T-helper 17 cell (primary cell): ENCODE results near the gene MCF2L2. TPM values are rescaled to one million over a fixed set of nuclear protein-coding genes. Genes with fewer than 3 reads are reported as not detected.

Source experiments
- ATAC-seq: fragments of 150-1000 bp; cut with Tn5 transposase; 2 replicates; pipeline ENCODE4 v1.10.0; 2021; ENCODE audit warnings: mild to moderate bottlenecking, moderate library complexity
- DNase-seq, 3 donors: peaks; one replicate each; pipeline versions ENCODE4 v3.0.0 to v3.0.0-alpha.2; 2020 to 2021
- H3K9me3 ChIP-seq: one replicate; pipeline ENCODE4 v1.7.0; 2013; ENCODE audit warnings: low read length, mild to moderate bottlenecking; ENCODE audit not compliant: control insufficient read depth, poor library complexity, severe bottlenecking
- H3K27ac Mint-ChIP-seq: one replicate; pipeline ENCODE4 v1.8.0; 2022; ENCODE audit warnings: mild to moderate bottlenecking, moderate library complexity, mixed read lengths
- H3K27me3 Mint-ChIP-seq: one replicate; pipeline ENCODE4 v1.8.0; 2022; ENCODE audit warnings: mixed read lengths
- H3K36me3 Mint-ChIP-seq: one replicate; pipeline ENCODE4 v1.8.0; 2022; ENCODE audit warnings: low read depth, mixed read lengths
- H3K4me1 Mint-ChIP-seq: one replicate; pipeline ENCODE4 v1.8.0; 2022; ENCODE audit warnings: mild to moderate bottlenecking, mixed read lengths
- H3K4me3 Mint-ChIP-seq: one replicate; pipeline ENCODE4 v1.8.0; 2022; ENCODE audit warnings: mild to moderate bottlenecking, moderate library complexity, mixed read lengths
- total RNA-seq, 4 donors: library from RNA in 2 of 4; stranded (reverse) in 2 of 4; gene quantifications; one replicate each; pipeline ENCODE4 v1.2.3 and lab custom pipeline; 2022 to 2026

MCF2L2 gene
- total RNA-seq, 2 donors from 2014 or later = 25.7 to 27.2 TPM

- Mint-ChIP-seq H3K4me1 (no peaks in the 10 kb centered on the region), H3K4me3 (no peak overlapping the region), H3K27ac (no peak overlapping the region), H3K36me3 (peaks cover 5% of the 10 kb centered on the region), H3K27me3 (no peaks in the 10 kb centered on the region)
- ATAC-seq (no peak), DNase-seq (no peak)
- no peaks in the 10 kb centered on the region for H3K9me3 ChIP-seq
Measured at GRCh38 chr3:183208260-183208659, 220.2 kb downstream of the MCF2L2 start.

- Mint-ChIP-seq H3K27me3 (no peaks in the 10 kb centered on the region), H3K4me3 (no peak overlapping the region), H3K27ac (no peak overlapping the region), H3K36me3 (peaks cover 2% of the 10 kb centered on the region), H3K4me1 (peaks cover 3% of the 10 kb centered on the region)
- ATAC-seq (no peak), DNase-seq (no peak)
- H3K9me3 ChIP-seq = no peaks in the 10 kb centered on the region
Measured at GRCh38 chr3:183203670-183204069, 224.7 kb downstream of the MCF2L2 start.

GRCh38 chr3:183202004-183202722, 226.3 kb downstream of the MCF2L2 start:
- peak overlapping the region; percentile 54 for H3K27ac Mint-ChIP-seq
- peak overlapping the region; percentile 67 for H3K4me3 Mint-ChIP-seq
- ATAC-seq (peak; percentile 67), DNase-seq (no peak)
- peaks cover 2% of the 10 kb centered on the region for H3K36me3 Mint-ChIP-seq
- peaks cover 3% of the 10 kb centered on the region for H3K4me1 Mint-ChIP-seq
- H3K27me3 Mint-ChIP-seq = no peaks in the 10 kb centered on the region
- H3K9me3 ChIP-seq = no peaks in the 10 kb centered on the region

- Mint-ChIP-seq H3K27me3 (no peaks in the 10 kb centered on the region), H3K4me1 (peaks cover 8% of the 10 kb centered on the region), H3K4me3 (no peak overlapping the region), H3K36me3 (peaks cover 4% of the 10 kb centered on the region), H3K27ac (no peak overlapping the region)
- DNase-seq (no peak), ATAC-seq (no peak)
- no peaks in the 10 kb centered on the region for H3K9me3 ChIP-seq
Measured at GRCh38 chr3:183198939-183199338, 229.5 kb downstream of the MCF2L2 start.

- ATAC-seq (no peak), DNase-seq (no peak)
- Mint-ChIP-seq H3K36me3 (peaks cover 4% of the 10 kb centered on the region), H3K4me1 (peaks cover 8% of the 10 kb centered on the region), H3K27me3 (no peaks in the 10 kb centered on the region), H3K4me3 (no peak overlapping the region), H3K27ac (no peak overlapping the region)
- no peaks in the 10 kb centered on the region for H3K9me3 ChIP-seq
Measured at GRCh38 chr3:183197734-183198133, 230.7 kb downstream of the MCF2L2 start.

GRCh38 chr3:183195266-183195665, 233.2 kb downstream of the MCF2L2 start:
- no peaks in the 10 kb centered on the region for H3K27me3 Mint-ChIP-seq
- no peak overlapping the region for H3K4me3 Mint-ChIP-seq
- H3K36me3 Mint-ChIP-seq = peaks cover 8% of the 10 kb centered on the region
- ATAC-seq (no peak), DNase-seq (no peak)
- peaks cover 8% of the 10 kb centered on the region for H3K4me1 Mint-ChIP-seq
- no peak overlapping the region for H3K27ac Mint-ChIP-seq
- no peaks in the 10 kb centered on the region for H3K9me3 ChIP-seq

GRCh38 chr3:183193762-183194689, 234.4 kb downstream of the MCF2L2 start:
- no peak overlapping the region for H3K4me3 Mint-ChIP-seq
- no peaks in the 10 kb centered on the region for H3K27me3 Mint-ChIP-seq
- H3K36me3 Mint-ChIP-seq = peaks cover 8% of the 10 kb centered on the region
- DNase-seq (no peak), ATAC-seq (no peak)
- no peaks in the 10 kb centered on the region for H3K9me3 ChIP-seq
- peaks cover 12% of the 10 kb centered on the region for H3K4me1 Mint-ChIP-seq
- H3K27ac Mint-ChIP-seq = no peak overlapping the region

- Mint-ChIP-seq H3K27me3 (no peaks in the 10 kb centered on the region), H3K36me3 (peaks cover 8% of the 10 kb centered on the region)
Measured at GRCh38 chr3:183192650-183193300, 235.6 kb downstream of the MCF2L2 start.

GRCh38 chr3:183189641-183190040, 238.8 kb downstream of the MCF2L2 start:
- H3K36me3 Mint-ChIP-seq = peaks cover 8% of the 10 kb centered on the region
- H3K27me3 Mint-ChIP-seq = no peaks in the 10 kb centered on the region
- no peak for ATAC-seq
- H3K9me3 ChIP-seq = no peaks in the 10 kb centered on the region
- no peak for DNase-seq
- no peak overlapping the region for H3K27ac Mint-ChIP-seq
- H3K4me1 Mint-ChIP-seq = peaks cover 10% of the 10 kb centered on the region
- H3K4me3 Mint-ChIP-seq = no peak overlapping the region

More at GRCh38 chr3:183192650-183193300, 235.6 kb downstream of the MCF2L2 start:
- no peaks in the 10 kb centered on the region for H3K9me3 ChIP-seq
- Mint-ChIP-seq H3K4me3 (no peak overlapping the region), H3K27ac (no peak overlapping the region), H3K4me1 (peaks cover 12% of the 10 kb centered on the region)
- ATAC-seq (no peak), DNase-seq (no peak)

GRCh38 chr3:183188895-183189462, 239.4 kb downstream of the MCF2L2 start:
- Mint-ChIP-seq H3K4me3 (no peak overlapping the region), H3K27ac (no peak overlapping the region), H3K36me3 (peaks cover 5% of the 10 kb centered on the region), H3K27me3 (no peaks in the 10 kb centered on the region), H3K4me1 (peaks cover 7% of the 10 kb centered on the region)
- DNase-seq (no peak), ATAC-seq (no peak)
- no peaks in the 10 kb centered on the region for H3K9me3 ChIP-seq

- Mint-ChIP-seq H3K36me3 (no peaks in the 10 kb centered on the region), H3K4me3 (no peak overlapping the region), H3K27ac (peak overlapping the region; percentile 4), H3K4me1 (peaks cover 4% of the 10 kb centered on the region), H3K27me3 (peaks cover 2% of the 10 kb centered on the region)
- no peak for ATAC-seq
- H3K9me3 ChIP-seq = no peaks in the 10 kb centered on the region
- DNase-seq = no peak
Measured at GRCh38 chr3:183185696-183186095, 242.7 kb downstream of the MCF2L2 start.

GRCh38 chr3:183182732-183183610, 245.4 kb downstream of the MCF2L2 start:
- ATAC-seq (no peak), DNase-seq (no peak)
- no peaks in the 10 kb centered on the region for H3K36me3 Mint-ChIP-seq
- H3K27me3 Mint-ChIP-seq = peaks cover 15% of the 10 kb centered on the region
- no peaks in the 10 kb centered on the region for H3K9me3 ChIP-seq
- peaks cover 12% of the 10 kb centered on the region for H3K4me1 Mint-ChIP-seq
- H3K27ac Mint-ChIP-seq = no peak overlapping the region
- no peak overlapping the region for H3K4me3 Mint-ChIP-seq
